Stimulated activated CD4-positive, alpha-beta T cell treated with anti-CD3 and anti-CD28 coated beads, Interleukin-4, amount 100 ng/mL, for 24 hours (primary cell): ENCODE measurements around the gene C9orf152.
"Not testable (repeated sequence)": the region's sequence is repeated elsewhere in the genome, so short reads cannot be mapped to it uniquely, and the experiment has no call there.

Experiments
- DNase-seq: peaks from one replicate; pipeline ENCODE4 v3.0.0-alpha.2; 2020

C9orf152 gene

GRCh38 chr9:110208031-110208430 lies at the start of gene C9orf152:
C9orf152 (minus strand) TSS chr9:110208159; CDS start chr9:110207579, 580 bp downstream.
- no peak for DNase-seq

- peak; percentile 20 for DNase-seq
Observed at GRCh38 chr9:110257097-110257841, 49.3 kb upstream of the C9orf152 start.

GRCh38 chr9:110256380-110257096 lies 48.6 kb upstream of the C9orf152 start, which contains the start of gene TXN:
TXN (minus strand) TSS chr9:110256507; CDS start chr9:110256435, 72 bp downstream.
- peak; percentile 90 for DNase-seq

- peak; percentile 57 for DNase-seq
Observed at GRCh38 chr9:110255463-110256379, 47.8 kb upstream of the C9orf152 start.

GRCh38 chr9:110255034-110255462 lies 47.1 kb upstream of the C9orf152 start:
- no peak for DNase-seq

- DNase-seq, result no peak
Observed at GRCh38 chr9:110254500-110254899, 46.5 kb upstream of the C9orf152 start.

- no peak for DNase-seq
Observed at GRCh38 chr9:110252509-110253139, 44.7 kb upstream of the C9orf152 start.

GRCh38 chr9:110251770-110252169 lies 43.8 kb upstream of the C9orf152 start:
- DNase-seq, result not testable (repeated sequence)

- DNase-seq, result no peak
Observed at GRCh38 chr9:110251212-110251611, 43.3 kb upstream of the C9orf152 start.

GRCh38 chr9:110249603-110250002 lies 41.6 kb upstream of the C9orf152 start:
- DNase-seq, result no peak

- DNase-seq, result no peak
Observed at GRCh38 chr9:110248361-110248760, 40.4 kb upstream of the C9orf152 start.

GRCh38 chr9:110246214-110246613 lies 38.3 kb upstream of the C9orf152 start:
- DNase-seq, result no peak

GRCh38 chr9:110244616-110245015 lies 36.7 kb upstream of the C9orf152 start:
- DNase-seq, result no peak

- no peak for DNase-seq
Observed at GRCh38 chr9:110241858-110242321, 33.9 kb upstream of the C9orf152 start.

GRCh38 chr9:110241260-110241857 lies 33.4 kb upstream of the C9orf152 start:
- DNase-seq, result no peak

- DNase-seq, result no peak
Observed at GRCh38 chr9:110240198-110240597, 32.2 kb upstream of the C9orf152 start.

- DNase-seq, result no peak
Observed at GRCh38 chr9:110228321-110228720, 20.4 kb upstream of the C9orf152 start.

GRCh38 chr9:110224583-110224982 lies 16.6 kb upstream of the C9orf152 start:
- no peak for DNase-seq

- no peak for DNase-seq
Observed at GRCh38 chr9:110220809-110221208, 12.8 kb upstream of the C9orf152 start.

- DNase-seq, result no peak
Observed at GRCh38 chr9:110217656-110218099, 9.7 kb upstream of the C9orf152 start.

GRCh38 chr9:110214586-110215355 lies 6.8 kb upstream of the C9orf152 start:
- DNase-seq, result no peak
